Heart left ventricle (tissue), 16 donors: ENCODE results near the gene C4orf33. TPM values are rescaled to one million over a fixed set of nuclear protein-coding genes. Genes with fewer than 3 reads are reported as not detected.
A peak's percentile ranks its signal among the peaks of the same experiment; 100 is the strongest.

Experiments
- ATAC-seq, 4 donors: fragments of 200-7000 bp; cut with Tn5 transposase; one replicate each; pipeline ENCODE4 v1.9.1; 2020 to 2022; ENCODE audit warnings: moderate library complexity in 4 of 4, mild to moderate bottlenecking in 3 of 4, moderate number of reproducible peaks in 1 of 4
- DNase-seq, 5 donors: peaks; one replicate each; pipeline ENCODE4 v3.0.0-alpha.2; 2020
- H3K27ac ChIP-seq, 12 donors: fragments of 200-600 bp; sonication (generic) in 4 of 12; one replicate each; pipeline versions ENCODE4 v1.5.0 to v1.8.0; 2016 to 2022; ENCODE audit warnings: mild to moderate bottlenecking in 2 of 12
- H3K27me3 ChIP-seq, 9 donors: fragments of 200-600 bp; sonication (generic) in 2 of 9; one replicate each; pipeline versions ENCODE4 v1.5.1 to v1.8.0; 2016 to 2022; ENCODE audit warnings: mild to moderate bottlenecking in 3 of 9
- H3K36me3 ChIP-seq, 9 donors: fragments of 200-600 bp; sonication (generic) in 2 of 9; one replicate each; pipeline versions ENCODE4 v1.5.0 to v1.8.0; 2018 to 2022; ENCODE audit warnings: mild to moderate bottlenecking in 2 of 9
- H3K4me1 ChIP-seq, 12 donors: fragments of 200-600 bp; sonication (generic) in 4 of 12; one replicate each; pipeline versions ENCODE4 v1.5.0 to v1.8.0; 2016 to 2022; ENCODE audit warnings: mild to moderate bottlenecking in 3 of 12
- H3K4me3 ChIP-seq, 12 donors: fragments of 200-600 bp; sonication (generic) in 4 of 12; one replicate each; pipeline versions ENCODE4 v1.5.0 to v1.8.0; 2017 to 2022; ENCODE audit warnings: mild to moderate bottlenecking in 9 of 12, moderate library complexity in 4 of 12
- H3K9me3 ChIP-seq, 12 donors: fragments of 200-600 bp; sonication (generic) in 4 of 12; one replicate each; pipeline versions ENCODE4 v1.5.0 to v1.8.0; 2016 to 2022; ENCODE audit warnings: mild to moderate bottlenecking in 1 of 12
- POLR2A ChIP-seq, 2 donors: fragments of 450-650 bp; IDR thresholded peaks; one replicate each; pipeline ENCODE4 v1.6.1; 2017; ENCODE audit warnings: antibody characterized with exemption in 2 of 2, mild to moderate bottlenecking in 2 of 2, moderate library complexity in 2 of 2
- WGBS, 4 donors: extraction: QIAGEN DNeasy Blood & Tissue Kit in 2 of 4; methylation state at CpG; one replicate each; pipeline versions ENCODE4 v1.1.5 to v1.1.7; 2013 to 2018; 5-methylcytosine and 5-hydroxymethylcytosine counted together
- intact Hi-C, 10 donors: fragments of 100-400 bp; cut with DNase I; formaldehyde crosslinking; loops; one replicate each; pipeline versions ENCODE4 v1.11.1 to v1.14.2; 2022
- polyA plus RNA-seq, 2 donors: library from polyadenylated mRNA; stranded (reverse); fragments of 200-250 nt; gene quantifications; one replicate each; pipeline ENCODE4 v1.2.3, GENCODE V29; 2013
- total RNA-seq, 9 donors: library from RNA; depleted of rRNA in 2 of 9; stranded (reverse); fragments of >200 nt in 2 of 9; fragmentation: NEBNext Ultra II Directional in 3 of 9; extraction: Animal tissue kit (Norgen Biotek cat#: 25700) in 3 of 9; gene quantifications; one replicate each; pipeline versions ENCODE4 v1.1.0 to v1.2.4, GENCODE V29; 2016 to 2023
- TF ChIP-seq, protein P1 (sequence below), 12 donors: fragments of 200-600 bp; sonication (generic) in 4 of 12; IDR thresholded peaks; one replicate each; pipeline versions ENCODE4 v1.5.0 to v1.8.0; 2018 to 2022; ENCODE audit warnings: antibody characterized with exemption in 12 of 12, mild to moderate bottlenecking in 5 of 12
- donor health status: ischemic (EF 13 %, LVEDD 7.1; RV severe dilation, severe dysfunction).
- donor health status: healthy with polysubstance abuse.
- donor health status: DM: no; HTN: yes; CAD: no.
- donor health status: DM: no; HTN: no; CAD: no.
- donor health status: ischemic (EF 25% LVEDD 6.9; RV normal size, moderate dysfunction).
- donor health status: ischemic (EF 25% LVEDD 5.7; RV mildly dilated, moderate dysfunction).
- donor health status: healthy.
- donor health status: DM: yes; HTN: yes; CAD: no.
- donor health status: ischemic (EF 35%, LVEDD 5.7; RV mildly dilated, moderate dysfunction).
- donor health status: nonischemic (EF 11% LVEDD 7.7; RV severe dilation, severe dysfunction).
- donor health status: DM: yes; HTN: yes; CAD: no.
- donor health status: PGD.
- donor health status: ischemic (EF 29% LVEDD 5.4; RV normal size, mild dysfunction).
- donor health status: nonischemic (EF 23%, LVEDD 6.1; RV moderate dilation, normal function).

Gene C4orf33
- total and polyA plus RNA-seq, 11 donors: 2.8 to 11.7 (median 4.3) TPM

DNA sequence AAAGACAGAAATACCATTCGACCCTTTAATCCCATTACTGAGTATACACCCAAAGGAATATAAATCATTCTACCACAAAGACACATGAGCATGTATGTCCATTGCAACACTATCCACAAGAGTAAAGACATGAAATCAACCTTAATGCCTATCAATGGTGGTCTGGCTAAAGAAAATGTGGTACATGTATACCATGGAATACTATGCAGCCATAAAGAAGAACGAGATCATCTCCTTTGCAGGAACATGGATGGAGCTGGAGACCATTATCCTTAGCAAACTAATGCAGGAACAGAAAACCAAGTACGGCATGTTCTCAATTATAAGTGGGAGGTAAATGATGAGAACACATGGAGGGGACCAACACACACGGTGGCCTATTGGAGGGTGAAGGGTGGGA lies 10.5 kb upstream of the C4orf33 start:
- Histone ChIP-seq H3K27me3 (no peaks in the 10 kb centered on the region), H3K4me1 (peaks cover 0 to 16% (median 0%) of the 10 kb centered on the region in 12 donors), H3K4me3 (no peak overlapping the region), H3K27ac (no peak overlapping the region), H3K9me3 (peaks cover 0 to 19% (median 2%) of the 10 kb centered on the region in 12 donors), H3K36me3 (peaks cover 0 to 14% (median 12%) of the 10 kb centered on the region in 9 donors)
- WGBS, 4 donors: 94 to 98% (median 97%) methylated on average over 4 of the region's 4 CpGs
- DNase-seq (no peak), ATAC-seq (no peak)
- intact Hi-C loops: no loop called here
- TF ChIP-seq, protein P1, sequence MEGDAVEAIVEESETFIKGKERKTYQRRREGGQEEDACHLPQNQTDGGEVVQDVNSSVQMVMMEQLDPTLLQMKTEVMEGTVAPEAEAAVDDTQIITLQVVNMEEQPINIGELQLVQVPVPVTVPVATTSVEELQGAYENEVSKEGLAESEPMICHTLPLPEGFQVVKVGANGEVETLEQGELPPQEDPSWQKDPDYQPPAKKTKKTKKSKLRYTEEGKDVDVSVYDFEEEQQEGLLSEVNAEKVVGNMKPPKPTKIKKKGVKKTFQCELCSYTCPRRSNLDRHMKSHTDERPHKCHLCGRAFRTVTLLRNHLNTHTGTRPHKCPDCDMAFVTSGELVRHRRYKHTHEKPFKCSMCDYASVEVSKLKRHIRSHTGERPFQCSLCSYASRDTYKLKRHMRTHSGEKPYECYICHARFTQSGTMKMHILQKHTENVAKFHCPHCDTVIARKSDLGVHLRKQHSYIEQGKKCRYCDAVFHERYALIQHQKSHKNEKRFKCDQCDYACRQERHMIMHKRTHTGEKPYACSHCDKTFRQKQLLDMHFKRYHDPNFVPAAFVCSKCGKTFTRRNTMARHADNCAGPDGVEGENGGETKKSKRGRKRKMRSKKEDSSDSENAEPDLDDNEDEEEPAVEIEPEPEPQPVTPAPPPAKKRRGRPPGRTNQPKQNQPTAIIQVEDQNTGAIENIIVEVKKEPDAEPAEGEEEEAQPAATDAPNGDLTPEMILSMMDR (IDR thresholded peaks at IDR 0.05): no peak
- TF ChIP-seq POLR2A (IDR thresholded peaks at IDR 0.05): no peak

DNA sequence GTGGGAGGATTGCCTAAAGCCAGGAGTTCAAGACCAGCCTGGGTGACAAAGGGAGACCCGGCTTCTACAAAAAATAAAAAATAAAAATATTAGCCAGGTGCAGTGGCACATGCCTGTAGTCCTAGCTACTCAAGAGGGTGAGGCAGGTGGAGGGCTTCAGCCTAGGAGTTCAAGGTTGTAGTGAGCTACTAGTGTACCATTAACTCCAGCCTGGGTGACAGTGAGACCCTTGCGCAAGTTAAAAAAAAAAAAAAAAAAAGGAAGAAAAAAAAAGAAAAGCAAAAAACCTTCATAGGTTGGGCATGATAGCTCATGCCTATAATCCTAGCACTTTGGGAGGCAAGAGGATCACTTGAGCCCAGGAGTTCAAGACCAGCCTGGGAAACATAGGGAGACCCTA lies 8.4 kb upstream of the C4orf33 start:
- Histone ChIP-seq H3K36me3 (no peaks in the 10 kb centered on the region), H3K27me3 (no peaks in the 10 kb centered on the region), H3K27ac (no peak overlapping the region), H3K4me1 (peaks cover 0 to 36% (median 13%) of the 10 kb centered on the region in 12 donors), H3K9me3 (peaks cover 0 to 19% (median 2%) of the 10 kb centered on the region in 12 donors), H3K4me3 (no peak overlapping the region)
- TF ChIP-seq, protein P1 (IDR thresholded peaks at IDR 0.05): no peak
- TF ChIP-seq POLR2A (IDR thresholded peaks at IDR 0.05): no peak
- 99 to 100% (median 100%) methylated on average over 2 of the region's 2 CpGs for WGBS, 4 donors
- intact Hi-C loops: no loop called here
- DNase-seq: no peak
- ATAC-seq: no peak

DNA sequence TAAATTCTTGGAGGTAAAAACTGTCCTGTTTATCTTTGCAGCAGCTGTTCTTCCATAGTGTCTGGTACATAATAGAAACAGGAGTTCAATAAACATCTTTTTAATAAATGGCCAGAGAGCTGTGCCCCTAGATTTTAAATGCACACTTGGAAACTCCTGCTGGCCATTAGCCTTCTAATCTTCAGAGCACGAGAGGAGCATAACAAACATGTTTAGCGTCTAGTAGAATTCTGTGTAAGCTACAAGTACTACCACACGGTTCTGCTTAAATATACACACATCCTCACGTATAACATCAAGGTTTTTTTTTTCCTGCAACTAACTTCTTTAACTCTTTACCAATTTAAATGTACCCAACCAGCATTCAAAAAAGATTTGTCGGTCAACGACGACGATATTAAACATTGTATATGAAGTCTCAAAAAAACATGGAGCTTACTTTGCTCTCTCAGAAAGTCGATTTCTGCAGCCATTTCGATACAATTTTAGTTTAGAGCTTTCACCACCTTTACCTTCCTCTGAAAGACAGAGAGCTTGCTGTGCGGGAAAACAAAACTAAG lies 3.2 kb upstream of the C4orf33 start:
- TF ChIP-seq POLR2A (IDR thresholded peaks at IDR 0.05): no peak
- TF ChIP-seq, protein P1 (IDR thresholded peaks at IDR 0.05): no peak
- no peak for DNase-seq
- ATAC-seq: peak in 1 of 4 donors; percentile 19
- peak overlapping the region; percentile 81 to 98 (median 94) for H3K27ac ChIP-seq
- no peaks in the 10 kb centered on the region for H3K27me3 ChIP-seq
- intact Hi-C loops: loop anchor here in 3 of 10 donors (5.0 to 10.0 kb wide), 5 partner anchors 278 to 1030 kb away; partner anchors contain the start of genes PGRMC2 (in 2 of the 3) and LARP1B (in 1 of the 3)
- no peaks in the 10 kb centered on the region for H3K36me3 ChIP-seq
- H3K9me3 ChIP-seq: no peaks in the 10 kb centered on the region
- peak overlapping the region; percentile 42 to 92 (median 78) for H3K4me3 ChIP-seq
- H3K4me1 ChIP-seq: peaks cover 0 to 59% (median 23%) of the 10 kb centered on the region in 12 donors
- 0% methylated on average over 11 of the region's 11 CpGs for WGBS, 4 donors

DNA sequence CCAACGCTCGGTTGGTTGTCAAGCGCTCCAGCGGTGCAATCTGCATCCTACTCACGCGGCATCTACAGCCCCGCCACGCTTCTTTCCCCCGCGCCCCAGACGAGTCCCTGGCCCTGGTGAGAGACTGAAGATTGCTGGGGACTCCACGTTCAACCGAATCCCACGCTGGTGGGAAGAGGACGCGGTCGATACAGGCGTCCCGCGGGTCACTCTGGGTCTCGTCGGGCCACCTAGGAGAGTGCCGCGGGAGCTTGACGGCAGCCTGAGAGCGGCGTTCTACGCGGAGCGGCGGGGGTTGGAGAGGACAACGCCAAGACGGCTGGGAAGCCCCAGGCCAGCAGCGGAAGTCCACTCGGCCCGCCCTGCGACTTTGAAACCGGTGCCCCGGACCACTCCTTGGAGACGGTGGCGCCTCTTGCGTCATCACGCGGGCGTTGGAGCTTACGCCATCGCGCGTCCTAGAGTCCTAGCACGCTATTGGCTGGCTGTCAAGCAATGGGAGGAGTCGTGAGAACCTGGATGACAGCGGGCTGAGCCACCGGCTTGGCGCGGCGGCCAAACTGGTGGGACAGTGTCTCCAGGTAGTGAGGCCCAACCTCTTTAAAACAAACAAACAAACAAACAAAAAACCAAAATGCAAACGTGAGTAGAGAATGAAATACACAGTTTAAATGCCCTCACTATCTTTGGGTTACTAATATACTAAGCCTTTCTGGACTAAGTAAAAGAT lies 2.6 kb upstream of the C4orf33 start, which contains the start of gene SCLT1:
TSS of gene SCLT1 (minus strand) at position 349 of the 730 bp plus-strand sequence. CDS start 436 bp downstream, outside the sequence.
- peaks cover 0 to 59% (median 23%) of the 10 kb centered on the region in 12 donors for H3K4me1 ChIP-seq
- peak; percentile 99 to 100 (median 99) for DNase-seq
- H3K27ac ChIP-seq: peak within 1 kb of the TSS; percentile 81 to 98 (median 94)
- 0 to 1% (median 0%) methylated on average over 37 to 57 of the region's 57 CpGs for WGBS, 4 donors
- intact Hi-C loops: loop anchor here in 3 of 10 donors (5.0 to 10.0 kb wide), 5 partner anchors 279 to 1031 kb away; partner anchors contain the start of genes PGRMC2 (in 2 of the 3) and LARP1B (in 1 of the 3)
- peak in 1 of 2 donors; percentile 91 for TF ChIP-seq POLR2A (IDR thresholded peaks at IDR 0.05)
- TF ChIP-seq, protein P1 (IDR thresholded peaks at IDR 0.05): peak in 1 of 12 donors; percentile 12
- ATAC-seq: peak; percentile 99
- no peaks in the 10 kb centered on the region for H3K9me3 ChIP-seq
- no peaks in the 10 kb centered on the region for H3K36me3 ChIP-seq
- peak within 1 kb of the TSS; percentile 42 to 92 (median 78) for H3K4me3 ChIP-seq
- H3K27me3 ChIP-seq: no peaks in the 10 kb centered on the region
